ENCODE results near the gene ZFP36.
"Not testable (repeated sequence)": the region's sequence is repeated elsewhere in the genome, so short reads cannot be mapped to it uniquely, and the experiment has no call there.

The ZFP36 gene

DNA sequence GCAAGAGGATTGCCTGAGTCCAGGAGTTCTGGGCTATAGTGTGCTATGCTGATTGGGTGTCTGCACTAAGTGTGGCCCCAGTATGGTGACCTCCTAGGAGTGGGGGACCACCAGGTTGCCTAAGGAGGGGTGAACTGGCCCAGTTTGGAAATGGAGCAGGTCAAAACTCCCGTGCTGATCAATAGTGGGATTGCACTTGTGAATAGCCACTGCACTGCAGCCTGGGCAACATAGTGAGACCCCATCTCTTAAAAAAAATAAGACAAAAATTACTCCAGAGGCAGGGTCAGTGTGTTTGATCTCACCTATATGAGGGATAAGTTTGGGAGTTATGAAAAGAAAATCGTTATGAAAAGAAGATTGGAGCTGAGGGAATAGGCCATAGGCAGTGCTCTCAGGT, 37.4 kb upstream of the ZFP36 start:
- DNase-seq (ENCODE audit: low spot score) = no peak

GRCh38 chr19:39370735-39371134, 35.9 kb upstream of the ZFP36 start:
- no peak for DNase-seq (ENCODE audit: low spot score)
- TF ChIP-seq CTCF (IDR thresholded peaks at IDR 0.05; ENCODE audit: extremely low read depth, missing control alignments) = no peak

More for the DNA sequence above, 37.4 kb upstream of the ZFP36 start:
- TF ChIP-seq CTCF (IDR thresholded peaks at IDR 0.05; ENCODE audit: extremely low read depth, missing control alignments) = no peak

DNA sequence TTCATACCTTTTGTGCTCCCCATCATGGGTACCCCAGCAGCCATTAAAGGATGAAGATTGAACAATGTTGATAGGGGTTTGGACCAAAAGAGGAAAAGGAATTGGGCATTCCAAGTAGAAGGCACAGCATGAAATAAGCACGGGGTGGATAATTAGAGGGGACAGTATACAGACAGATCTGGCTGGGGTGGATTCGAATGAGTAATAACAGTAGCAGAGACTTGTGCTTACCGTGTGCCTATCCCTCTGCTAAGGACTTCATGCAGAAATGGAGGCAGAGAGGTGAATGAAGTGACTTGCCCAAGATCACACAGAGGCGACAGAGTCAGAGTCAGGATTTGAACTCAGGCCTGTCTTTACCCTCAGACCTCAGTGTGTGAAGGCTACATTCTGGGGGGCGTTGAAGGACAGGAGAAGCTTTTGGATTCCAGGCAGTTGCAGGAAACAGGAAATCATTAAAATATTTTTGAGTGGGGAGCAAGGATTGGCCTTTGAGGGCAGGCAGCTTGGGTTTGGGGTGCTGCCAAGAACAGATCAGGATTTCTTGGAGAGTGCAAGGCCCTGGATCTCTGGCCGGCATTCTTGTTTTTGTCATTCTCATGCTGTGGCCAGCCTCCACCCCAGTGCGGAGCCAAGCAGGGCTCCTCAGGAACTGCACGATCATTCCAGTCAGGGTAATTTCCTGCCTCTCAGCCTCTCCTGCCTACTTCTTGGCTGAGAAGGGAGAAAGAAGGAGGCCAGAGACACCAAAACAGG, 34.4 kb upstream of the ZFP36 start:
- TF ChIP-seq CTCF (IDR thresholded peaks at IDR 0.05; ENCODE audit: extremely low read depth, missing control alignments) = no peak
- DNase-seq (ENCODE audit: low spot score) = no peak

DNA sequence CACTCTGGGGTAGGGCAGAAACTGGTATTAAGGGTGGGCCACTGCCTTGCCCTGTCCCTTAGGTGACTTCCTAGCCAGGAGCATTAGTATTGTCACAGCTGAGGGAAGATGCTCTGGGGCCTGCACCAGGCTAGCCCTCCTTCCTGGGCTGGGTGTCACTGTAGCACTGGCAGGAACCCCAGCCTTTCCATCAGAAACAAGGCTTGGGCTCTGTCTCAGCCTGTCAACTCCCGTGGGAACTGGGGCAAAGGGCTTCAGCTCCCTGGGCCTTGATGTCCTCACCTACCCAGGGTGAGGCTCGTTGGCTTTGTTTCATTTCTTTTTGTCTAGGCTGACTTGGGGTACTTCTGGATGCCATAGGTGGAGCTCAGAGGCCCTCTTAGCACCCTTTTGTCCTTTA, 33.7 kb upstream of the ZFP36 start:
- no peak for TF ChIP-seq CTCF (IDR thresholded peaks at IDR 0.05; ENCODE audit: extremely low read depth, missing control alignments)

DNA sequence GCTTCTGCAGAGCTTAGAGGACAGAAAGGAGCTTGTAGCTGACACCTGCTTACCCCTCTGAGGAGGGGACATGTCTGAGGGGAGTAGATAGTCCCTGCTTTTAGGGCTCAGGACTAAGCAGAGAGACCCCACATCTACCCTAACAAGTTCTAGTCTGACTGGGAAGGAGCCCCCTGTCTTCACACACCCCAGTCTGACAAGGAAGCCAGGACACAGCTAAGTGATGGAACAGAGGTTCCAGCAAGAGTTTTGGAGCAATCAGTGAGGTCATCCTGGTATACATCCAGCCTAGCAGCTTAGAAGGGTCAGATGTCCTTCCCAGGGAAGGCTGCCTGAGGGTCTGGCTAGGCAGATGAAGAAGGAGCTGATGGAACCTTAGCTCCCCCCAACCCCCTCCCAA, 30.7 kb upstream of the ZFP36 start:
- TF ChIP-seq CTCF (IDR thresholded peaks at IDR 0.05; ENCODE audit: extremely low read depth, missing control alignments) = no peak
- no peak for DNase-seq (ENCODE audit: low spot score)

More for the DNA sequence above, 33.7 kb upstream of the ZFP36 start:
- DNase-seq (ENCODE audit: low spot score) = no peak

- DNase-seq (ENCODE audit: low spot score) = no peak
- TF ChIP-seq CTCF (IDR thresholded peaks at IDR 0.05; ENCODE audit: extremely low read depth, missing control alignments) = no peak
Observed at GRCh38 chr19:39377373-39378362, 29.0 kb upstream of the ZFP36 start.

- not testable (repeated sequence) for DNase-seq (ENCODE audit: low spot score)
Observed at GRCh38 chr19:39379366-39379765, 27.3 kb upstream of the ZFP36 start.

Measured in GM20000 (cell line).